NB4 (cell line): ENCODE measurements around the gene LRWD1.
"Not testable (repeated sequence)": the region's sequence is repeated elsewhere in the genome, so short reads cannot be mapped to it uniquely, and the experiment has no call there.

ENCODE experiments used
- MYC ChIP-seq: IDR thresholded peaks from 2 replicates; pipeline ENCODE4 v1.6.1; 2011; ENCODE audit warnings: low read depth, low read length
- POLR2A ChIP-seq: IDR thresholded peaks from 2 replicates; pipeline ENCODE4 v1.6.1; 2011; ENCODE audit warnings: mild to moderate bottlenecking; ENCODE audit not compliant: insufficient read length; ENCODE audit errors: extremely low read depth
- TF ChIP-seq, protein P1 (sequence below): IDR thresholded peaks from one replicate; pipeline ENCODE4 v1.5.1; 2012; ENCODE audit warnings: low read depth, low read length
- TF ChIP-seq, protein P2 (sequence below): IDR thresholded peaks from 2 replicates; pipeline ENCODE4 v1.6.1; 2011; ENCODE audit warnings: low read depth, low read length

DNA sequence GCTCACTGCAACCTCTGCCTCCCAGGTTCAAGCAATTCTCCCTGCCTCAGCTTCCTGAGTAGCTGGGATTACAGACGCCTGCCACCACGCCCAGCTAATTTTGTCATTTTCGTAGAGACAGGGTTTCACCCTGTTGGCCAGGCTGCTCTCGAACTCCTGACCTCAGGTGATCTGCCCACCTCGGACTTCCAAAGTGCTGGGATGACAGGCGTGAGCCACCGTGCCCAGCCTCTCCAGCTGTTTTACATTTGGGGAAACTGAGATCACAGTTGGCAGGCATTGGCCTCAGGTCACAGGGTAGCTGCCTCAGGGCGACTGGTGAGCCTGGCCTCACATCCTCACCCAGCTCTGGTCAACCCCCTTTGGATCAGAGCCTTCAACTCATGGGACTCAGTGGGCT lies 45.8 kb downstream of the LRWD1 start:
- TF ChIP-seq, protein P1, sequence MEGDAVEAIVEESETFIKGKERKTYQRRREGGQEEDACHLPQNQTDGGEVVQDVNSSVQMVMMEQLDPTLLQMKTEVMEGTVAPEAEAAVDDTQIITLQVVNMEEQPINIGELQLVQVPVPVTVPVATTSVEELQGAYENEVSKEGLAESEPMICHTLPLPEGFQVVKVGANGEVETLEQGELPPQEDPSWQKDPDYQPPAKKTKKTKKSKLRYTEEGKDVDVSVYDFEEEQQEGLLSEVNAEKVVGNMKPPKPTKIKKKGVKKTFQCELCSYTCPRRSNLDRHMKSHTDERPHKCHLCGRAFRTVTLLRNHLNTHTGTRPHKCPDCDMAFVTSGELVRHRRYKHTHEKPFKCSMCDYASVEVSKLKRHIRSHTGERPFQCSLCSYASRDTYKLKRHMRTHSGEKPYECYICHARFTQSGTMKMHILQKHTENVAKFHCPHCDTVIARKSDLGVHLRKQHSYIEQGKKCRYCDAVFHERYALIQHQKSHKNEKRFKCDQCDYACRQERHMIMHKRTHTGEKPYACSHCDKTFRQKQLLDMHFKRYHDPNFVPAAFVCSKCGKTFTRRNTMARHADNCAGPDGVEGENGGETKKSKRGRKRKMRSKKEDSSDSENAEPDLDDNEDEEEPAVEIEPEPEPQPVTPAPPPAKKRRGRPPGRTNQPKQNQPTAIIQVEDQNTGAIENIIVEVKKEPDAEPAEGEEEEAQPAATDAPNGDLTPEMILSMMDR, result not testable (repeated sequence)
- not testable (repeated sequence) for TF ChIP-seq POLR2A, MYC
- TF ChIP-seq, protein P2, sequence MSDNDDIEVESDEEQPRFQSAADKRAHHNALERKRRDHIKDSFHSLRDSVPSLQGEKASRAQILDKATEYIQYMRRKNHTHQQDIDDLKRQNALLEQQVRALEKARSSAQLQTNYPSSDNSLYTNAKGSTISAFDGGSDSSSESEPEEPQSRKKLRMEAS, result not testable (repeated sequence)
